SK-N-SH treated with all-trans-retinoic acid at 6 μM for 48 hours (cell line): ENCODE measurements around the gene COL4A2.

Source experiments
- ATAC-seq: fragments of 200-7000 bp; cut with Tn5 transposase; 3 replicates; pipeline ENCODE4 v1.9.1; 2020; ENCODE audit warnings: mild to moderate bottlenecking, moderate library complexity
- ARNTL ChIP-seq: fragments of 450-650 bp; formaldehyde crosslinking; IDR thresholded peaks from 2 replicates; pipeline ENCODE4 v1.5.0; 2020; ENCODE audit warnings: low read depth, mild to moderate bottlenecking, moderate library complexity, borderline replicate concordance
- CSDC2 ChIP-seq: fragments of 250-450 bp; sonication (Bioruptor Pico); IDR thresholded peaks from 2 replicates; pipeline ENCODE4 v1.5.0; 2020; ENCODE audit warnings: mild to moderate bottlenecking, moderate library complexity
- ESRRG ChIP-seq: fragments of 250-450 bp; sonication (Bioruptor Pico); IDR thresholded peaks from 2 replicates; pipeline ENCODE4 v1.6.1; 2021; ENCODE audit warnings: mild to moderate bottlenecking
- ISL1 ChIP-seq: fragments of 250-450 bp; sonication (Bioruptor Pico); IDR thresholded peaks from 2 replicates; pipeline ENCODE4 v2.1.2; 2022; ENCODE audit warnings: mild to moderate bottlenecking, moderate library complexity
- OSR1 ChIP-seq: fragments of 250-450 bp; sonication (Bioruptor Pico); IDR thresholded peaks from 2 replicates; pipeline ENCODE4 v1.8.0; 2022; ENCODE audit warnings: moderate library complexity, mild to moderate bottlenecking, inconsistent platforms
- POU6F1 ChIP-seq: fragments of 250-450 bp; sonication (Bioruptor Pico); IDR thresholded peaks from 2 replicates; pipeline ENCODE4 v1.8.0; 2021; ENCODE audit warnings: low read depth, mild to moderate bottlenecking, moderate library complexity, borderline replicate concordance
- PPARA ChIP-seq: fragments of 250-450 bp; sonication (Bioruptor Pico); IDR thresholded peaks from 2 replicates; pipeline ENCODE4 v1.5.0; 2020; ENCODE audit warnings: mild to moderate bottlenecking, borderline replicate concordance
- RARB ChIP-seq: fragments of 250-450 bp; sonication (Bioruptor Pico); IDR thresholded peaks from 2 replicates; pipeline ENCODE4 v1.8.0; 2021; ENCODE audit warnings: mild to moderate bottlenecking, moderate library complexity
- TCF4 ChIP-seq: fragments of 250-450 bp; sonication (Bioruptor Pico); IDR thresholded peaks from 2 replicates; pipeline ENCODE4 v1.8.0; 2021; ENCODE audit warnings: mild to moderate bottlenecking, moderate library complexity, borderline replicate concordance
- TSHZ2 ChIP-seq: fragments of 250-450 bp; sonication (Bioruptor Pico); IDR thresholded peaks from 2 replicates; pipeline ENCODE4 v1.5.0; 2020; ENCODE audit warnings: mild to moderate bottlenecking, moderate library complexity
- ZC3H10 ChIP-seq: fragments of 250-450 bp; sonication (Bioruptor Pico); IDR thresholded peaks from 2 replicates; pipeline ENCODE4 v1.5.1; 2021; ENCODE audit warnings: mild to moderate bottlenecking, moderate library complexity
- ZFP3 ChIP-seq: fragments of 250-450 bp; sonication (Bioruptor Pico); IDR thresholded peaks from 2 replicates; pipeline ENCODE4 v1.5.0; 2020; ENCODE audit warnings: mild to moderate bottlenecking, moderate library complexity
- ZFP30 ChIP-seq: fragments of 450-650 bp; formaldehyde crosslinking; IDR thresholded peaks from 2 replicates; pipeline ENCODE4 v1.5.0; 2022; ENCODE audit warnings: mild to moderate bottlenecking, moderate library complexity
- ZNF565 ChIP-seq: fragments of 450-650 bp; formaldehyde crosslinking; conservative IDR thresholded peaks from 2 replicates; pipeline ENCODE4 v1.5.0; 2020; ENCODE audit warnings: low read depth, mild to moderate bottlenecking, moderate library complexity
- ZNF70 ChIP-seq: fragments of 450-650 bp; formaldehyde crosslinking; IDR thresholded peaks from 2 replicates; pipeline ENCODE4 v1.5.0; 2020; ENCODE audit warnings: mild to moderate bottlenecking, moderate library complexity

The COL4A2 gene

GRCh38 chr13:110467516-110468110, 160.5 kb downstream of the COL4A2 start (continued):
- no peak for TF ChIP-seq CSDC2 (CRISPR knock-in tag)

GRCh38 chr13:110468986-110469495, 162.0 kb downstream of the COL4A2 start:
- ATAC-seq = no peak

GRCh38 chr13:110469597-110469996, 162.5 kb downstream of the COL4A2 start:
- ATAC-seq = no peak
- TF ChIP-seq ZFP3 (CRISPR knock-in tag) = no peak
- TF ChIP-seq ZNF565 (CRISPR knock-in tag) = no peak
- TF ChIP-seq CSDC2 (CRISPR knock-in tag) = no peak
- no peak for TF ChIP-seq ARNTL (CRISPR knock-in tag)
- TF ChIP-seq ZFP30 (CRISPR knock-in tag) = no peak
- no peak for TF ChIP-seq ISL1
- TF ChIP-seq RARB (CRISPR knock-in tag) = no peak
- no peak for TF ChIP-seq ZC3H10
- no peak for TF ChIP-seq TSHZ2 (CRISPR knock-in tag)
- TF ChIP-seq POU6F1 (CRISPR knock-in tag) = no peak

More at GRCh38 chr13:110468986-110469495, 162.0 kb downstream of the COL4A2 start:
- TF ChIP-seq ZNF70 (CRISPR knock-in tag) = no peak

GRCh38 chr13:110470272-110471009, 163.4 kb downstream of the COL4A2 start:
- TF ChIP-seq ZNF565 (CRISPR knock-in tag) (no peak), TSHZ2 (CRISPR knock-in tag) (peak; percentile 37; the same call in 1 of the 2 replicates), TCF4 (no peak)
- ATAC-seq = no peak

GRCh38 chr13:110471156-110471832, 164.2 kb downstream of the COL4A2 start:
- TF ChIP-seq POU6F1 (CRISPR knock-in tag) (no peak), ISL1 (no peak), RARB (CRISPR knock-in tag) (no peak), PPARA (CRISPR knock-in tag) (no peak), ESRRG (no peak), ZNF565 (CRISPR knock-in tag) (no peak), ZC3H10 (no peak), ZNF70 (CRISPR knock-in tag) (no peak), OSR1 (CRISPR knock-in tag) (no peak)
- ATAC-seq = no peak
